Progenitor cell of endocrine pancreas (in vitro differentiated cells): ENCODE data around the gene BMP10. TPM values are rescaled to one million over a fixed set of nuclear protein-coding genes. Genes with fewer than 3 reads are reported as not detected.

Experiments
- DNase-seq: peaks from one replicate; pipeline ENCODE4 v3.0.0; 2021; ENCODE audit warnings: low spot score; ENCODE audit not compliant: unreplicated experiment
- H3K27ac Mint-ChIP-seq: 2 replicates; pipeline ENCODE4 v1.8.0; 2021; ENCODE audit warnings: mild to moderate bottlenecking, moderate library complexity, mixed read lengths
- H3K27me3 Mint-ChIP-seq: 2 replicates; pipeline ENCODE4 v1.8.0; 2021; ENCODE audit warnings: mixed read lengths
- H3K36me3 Mint-ChIP-seq: 2 replicates; pipeline ENCODE4 v1.8.0; 2022; ENCODE audit warnings: mixed read lengths; ENCODE audit not compliant: insufficient read depth
- H3K4me1 Mint-ChIP-seq: 2 replicates; pipeline ENCODE4 v1.8.0; 2021; ENCODE audit warnings: low read depth, mixed read lengths
- H3K4me3 Mint-ChIP-seq: 2 replicates; pipeline ENCODE4 v1.8.0; 2021; ENCODE audit warnings: low read depth, mild to moderate bottlenecking, moderate library complexity, mixed read lengths
- H3K9me3 Mint-ChIP-seq: 2 replicates; pipeline ENCODE4 v1.8.0; 2021; ENCODE audit warnings: low read depth, mixed read lengths
- long read RNA-seq: library from polyadenylated mRNA; unstranded; transcript quantifications from one replicate; pipeline ENCODE4 v2.0.0, GENCODE V29; 2020
- total RNA-seq: library from RNA; stranded (reverse); gene quantifications from 2 replicates; pipeline ENCODE4 v1.2.1, GENCODE V29; 2021
- TF ChIP-seq, protein P1 (sequence below): fragments of 200-600 bp; sonication (generic); IDR thresholded peaks from one replicate; pipeline ENCODE4 v1.5.0; 2021; ENCODE audit warnings: antibody characterized with exemption, mild to moderate bottlenecking; ENCODE audit not compliant: unreplicated experiment

The BMP10 gene, protein sequence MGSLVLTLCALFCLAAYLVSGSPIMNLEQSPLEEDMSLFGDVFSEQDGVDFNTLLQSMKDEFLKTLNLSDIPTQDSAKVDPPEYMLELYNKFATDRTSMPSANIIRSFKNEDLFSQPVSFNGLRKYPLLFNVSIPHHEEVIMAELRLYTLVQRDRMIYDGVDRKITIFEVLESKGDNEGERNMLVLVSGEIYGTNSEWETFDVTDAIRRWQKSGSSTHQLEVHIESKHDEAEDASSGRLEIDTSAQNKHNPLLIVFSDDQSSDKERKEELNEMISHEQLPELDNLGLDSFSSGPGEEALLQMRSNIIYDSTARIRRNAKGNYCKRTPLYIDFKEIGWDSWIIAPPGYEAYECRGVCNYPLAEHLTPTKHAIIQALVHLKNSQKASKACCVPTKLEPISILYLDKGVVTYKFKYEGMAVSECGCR
- not detected in 2 replicates for total RNA-seq
- long read RNA-seq, result 0 reads

DNA sequence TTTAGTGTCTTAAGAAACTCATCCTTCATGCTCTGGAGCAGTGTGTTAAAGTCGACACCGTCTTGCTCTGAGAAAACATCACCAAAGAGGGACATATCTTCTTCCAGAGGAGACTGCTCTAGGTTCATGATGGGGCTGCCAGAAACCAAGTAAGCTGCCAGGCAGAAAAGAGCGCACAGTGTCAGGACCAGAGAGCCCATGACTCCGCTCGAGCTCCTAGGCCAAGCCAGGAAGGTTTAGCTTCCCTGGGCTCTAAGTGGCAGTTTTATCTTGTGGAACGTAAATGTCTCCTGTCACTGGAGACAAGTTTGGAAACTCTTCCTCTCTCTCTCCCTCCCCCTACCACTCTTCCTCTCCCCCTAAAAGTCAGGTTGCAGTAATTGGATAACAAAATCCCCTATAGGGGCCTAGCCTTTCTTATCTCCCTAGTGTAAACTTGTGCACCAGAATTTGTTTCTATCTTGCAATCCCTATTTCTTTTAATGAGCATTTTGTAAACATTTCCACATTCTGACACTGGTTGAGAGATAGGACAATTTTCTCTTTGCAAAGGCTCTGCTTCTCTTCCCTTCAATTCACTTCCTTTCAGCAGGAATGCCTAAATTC is at the start of gene BMP10:
TSS of gene BMP10 (minus strand) at position 239 of the 606 bp plus-strand sequence. CDS start at position 200, 39 bp downstream.
- Mint-ChIP-seq H3K36me3 (no peaks in the 10 kb centered on the region), H3K4me3 (no peak within 1 kb of the TSS), H3K27ac (no peak within 1 kb of the TSS), H3K27me3 (no peaks in the 10 kb centered on the region), H3K9me3 (peaks cover 5% of the 10 kb centered on the region), H3K4me1 (peaks cover 15% of the 10 kb centered on the region)
- no peak for DNase-seq
- TF ChIP-seq, protein P1, sequence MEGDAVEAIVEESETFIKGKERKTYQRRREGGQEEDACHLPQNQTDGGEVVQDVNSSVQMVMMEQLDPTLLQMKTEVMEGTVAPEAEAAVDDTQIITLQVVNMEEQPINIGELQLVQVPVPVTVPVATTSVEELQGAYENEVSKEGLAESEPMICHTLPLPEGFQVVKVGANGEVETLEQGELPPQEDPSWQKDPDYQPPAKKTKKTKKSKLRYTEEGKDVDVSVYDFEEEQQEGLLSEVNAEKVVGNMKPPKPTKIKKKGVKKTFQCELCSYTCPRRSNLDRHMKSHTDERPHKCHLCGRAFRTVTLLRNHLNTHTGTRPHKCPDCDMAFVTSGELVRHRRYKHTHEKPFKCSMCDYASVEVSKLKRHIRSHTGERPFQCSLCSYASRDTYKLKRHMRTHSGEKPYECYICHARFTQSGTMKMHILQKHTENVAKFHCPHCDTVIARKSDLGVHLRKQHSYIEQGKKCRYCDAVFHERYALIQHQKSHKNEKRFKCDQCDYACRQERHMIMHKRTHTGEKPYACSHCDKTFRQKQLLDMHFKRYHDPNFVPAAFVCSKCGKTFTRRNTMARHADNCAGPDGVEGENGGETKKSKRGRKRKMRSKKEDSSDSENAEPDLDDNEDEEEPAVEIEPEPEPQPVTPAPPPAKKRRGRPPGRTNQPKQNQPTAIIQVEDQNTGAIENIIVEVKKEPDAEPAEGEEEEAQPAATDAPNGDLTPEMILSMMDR, result no peak

DNA sequence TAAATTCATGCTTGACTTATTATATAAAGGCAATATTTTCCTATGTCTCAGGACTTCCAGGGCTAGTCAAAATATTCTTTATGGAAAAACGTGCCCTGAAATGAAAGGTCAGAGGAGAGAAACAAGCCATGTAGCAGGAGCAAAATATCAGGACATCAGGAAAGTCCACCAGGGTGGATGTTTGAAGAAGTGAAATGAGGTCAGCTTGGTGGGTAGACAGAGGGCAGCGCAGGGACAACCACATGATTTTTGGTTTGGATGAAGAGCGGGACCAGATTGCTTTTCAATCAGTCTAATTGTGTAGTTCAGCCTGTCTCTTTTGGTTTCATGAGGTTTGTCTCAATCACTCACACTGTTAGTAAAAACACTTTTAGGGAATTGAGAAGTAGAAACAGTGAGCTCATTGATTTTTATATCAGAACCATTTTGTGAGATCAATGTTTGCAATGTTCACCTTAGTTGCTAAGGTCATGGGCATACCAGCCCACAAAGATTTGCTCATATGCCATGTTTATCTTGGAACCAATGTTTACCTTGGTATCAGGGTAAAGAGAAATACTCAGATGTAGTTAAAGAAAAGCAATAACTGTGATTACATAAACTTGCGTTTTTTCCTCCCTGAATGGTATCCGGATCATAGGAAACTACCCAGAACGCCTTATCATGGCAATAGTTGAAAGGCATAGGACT is 49.4 kb upstream of the BMP10 start:
- Mint-ChIP-seq H3K27ac (peak overlapping the region; percentile 23), H3K9me3 (no peaks in the 10 kb centered on the region), H3K36me3 (no peaks in the 10 kb centered on the region), H3K4me3 (no peak overlapping the region), H3K4me1 (peaks cover 15% of the 10 kb centered on the region), H3K27me3 (peaks cover 12% of the 10 kb centered on the region)
- no peak for DNase-seq
- TF ChIP-seq, protein P1, result no peak

DNA sequence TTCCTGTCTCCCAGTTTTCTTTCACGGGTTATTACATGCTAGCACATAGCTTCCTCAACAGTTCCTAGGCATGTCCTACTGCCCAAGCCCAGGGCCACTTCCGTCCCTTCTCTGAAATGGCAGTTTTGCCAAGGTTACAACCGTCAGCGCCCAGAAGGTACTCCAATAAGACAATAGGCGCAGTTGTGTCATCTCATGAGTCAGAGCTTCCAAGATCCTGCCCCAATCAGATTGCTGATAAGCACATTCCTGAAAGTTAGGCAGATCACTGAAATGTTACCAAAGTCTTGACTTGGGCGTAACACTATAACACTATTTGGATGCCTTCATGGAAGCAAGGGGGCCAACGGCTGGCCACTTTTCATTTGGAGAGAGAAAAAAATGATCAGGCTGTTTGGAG is 47.3 kb upstream of the BMP10 start:
- no peak overlapping the region for H3K4me3 Mint-ChIP-seq
- no peak overlapping the region for H3K27ac Mint-ChIP-seq
- no peaks in the 10 kb centered on the region for H3K36me3 Mint-ChIP-seq

DNA sequence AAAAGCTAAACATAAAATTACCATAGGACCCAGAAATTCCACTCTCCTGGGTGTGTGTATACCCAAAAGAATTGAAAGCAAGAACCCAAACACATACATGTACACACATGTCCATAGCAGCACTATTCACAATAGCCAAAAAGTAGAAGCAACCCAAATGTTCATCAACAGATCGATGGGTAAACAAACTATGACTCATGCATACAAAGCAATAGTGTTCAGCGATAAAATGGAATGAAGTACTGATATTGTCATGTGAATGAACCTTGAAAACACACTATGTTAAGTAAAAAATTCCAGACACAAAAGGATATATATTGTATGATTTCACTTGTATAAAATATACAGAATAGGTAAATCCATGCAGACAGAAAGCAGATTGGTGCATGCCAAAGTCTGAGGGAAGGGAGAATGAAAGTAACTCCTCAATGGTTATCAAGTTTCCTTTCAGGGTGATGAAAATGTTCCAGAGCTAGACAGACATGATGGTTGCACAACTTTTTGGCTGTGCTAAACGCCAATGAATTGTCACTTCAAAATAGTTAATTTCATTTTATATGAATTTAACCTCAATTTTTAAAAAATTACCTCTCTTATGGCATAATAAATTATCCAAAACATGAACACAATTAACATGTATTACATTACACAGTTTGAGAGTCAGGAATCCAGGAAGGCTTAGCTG is 46.0 kb upstream of the BMP10 start:
- Mint-ChIP-seq H3K9me3 (no peaks in the 10 kb centered on the region), H3K4me3 (no peak overlapping the region), H3K36me3 (no peaks in the 10 kb centered on the region), H3K27ac (no peak overlapping the region), H3K27me3 (no peaks in the 10 kb centered on the region), H3K4me1 (peaks cover 15% of the 10 kb centered on the region)
- no peak for DNase-seq
- TF ChIP-seq, protein P1, result no peak

More for the DNA sequence above, 47.3 kb upstream of the BMP10 start:
- peaks cover 15% of the 10 kb centered on the region for H3K4me1 Mint-ChIP-seq
- no peaks in the 10 kb centered on the region for H3K9me3 Mint-ChIP-seq
- peaks cover 2% of the 10 kb centered on the region for H3K27me3 Mint-ChIP-seq
- TF ChIP-seq, protein P1, result no peak
- no peak for DNase-seq

DNA sequence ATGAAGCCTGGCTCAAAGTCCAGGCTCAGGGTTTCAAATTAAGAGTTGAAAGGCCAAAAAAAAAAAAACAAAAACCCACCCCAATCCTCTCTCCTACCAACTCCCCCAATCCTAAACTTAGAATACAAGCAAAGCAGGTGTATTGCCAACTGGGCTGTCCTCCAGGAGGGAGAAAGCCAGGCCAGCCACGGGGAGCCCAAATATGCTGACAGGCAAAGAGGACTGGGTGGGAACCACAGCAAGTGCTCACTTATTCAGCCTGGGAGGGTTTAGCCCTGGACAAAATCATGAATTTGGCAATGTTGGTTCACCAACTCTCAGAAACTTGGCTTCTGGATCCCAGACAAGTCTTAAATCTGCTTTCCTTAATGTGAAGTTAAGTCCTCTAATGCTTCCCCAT is 45.0 kb upstream of the BMP10 start:
- H3K27me3 Mint-ChIP-seq, result no peaks in the 10 kb centered on the region
- no peaks in the 10 kb centered on the region for H3K9me3 Mint-ChIP-seq
- H3K4me3 Mint-ChIP-seq, result no peak overlapping the region
- TF ChIP-seq, protein P1, result no peak
- H3K27ac Mint-ChIP-seq, result no peak overlapping the region
- no peaks in the 10 kb centered on the region for H3K36me3 Mint-ChIP-seq
- H3K4me1 Mint-ChIP-seq, result peaks cover 10% of the 10 kb centered on the region
- DNase-seq, result no peak
